ENCODE data around the gene DAND5. TPM values are rescaled to one million over a fixed set of nuclear protein-coding genes. Genes with fewer than 3 reads are reported as not detected.
A peak's percentile ranks its signal among the peaks of the same experiment; 100 is the strongest.
"Not testable (repeated sequence)": the region's sequence is repeated elsewhere in the genome, so short reads cannot be mapped to it uniquely, and the experiment has no call there.

Gene DAND5
- total RNA-seq, 2 experiments from 2014 or later: 0.15 to 0.20 TPM

DNA sequence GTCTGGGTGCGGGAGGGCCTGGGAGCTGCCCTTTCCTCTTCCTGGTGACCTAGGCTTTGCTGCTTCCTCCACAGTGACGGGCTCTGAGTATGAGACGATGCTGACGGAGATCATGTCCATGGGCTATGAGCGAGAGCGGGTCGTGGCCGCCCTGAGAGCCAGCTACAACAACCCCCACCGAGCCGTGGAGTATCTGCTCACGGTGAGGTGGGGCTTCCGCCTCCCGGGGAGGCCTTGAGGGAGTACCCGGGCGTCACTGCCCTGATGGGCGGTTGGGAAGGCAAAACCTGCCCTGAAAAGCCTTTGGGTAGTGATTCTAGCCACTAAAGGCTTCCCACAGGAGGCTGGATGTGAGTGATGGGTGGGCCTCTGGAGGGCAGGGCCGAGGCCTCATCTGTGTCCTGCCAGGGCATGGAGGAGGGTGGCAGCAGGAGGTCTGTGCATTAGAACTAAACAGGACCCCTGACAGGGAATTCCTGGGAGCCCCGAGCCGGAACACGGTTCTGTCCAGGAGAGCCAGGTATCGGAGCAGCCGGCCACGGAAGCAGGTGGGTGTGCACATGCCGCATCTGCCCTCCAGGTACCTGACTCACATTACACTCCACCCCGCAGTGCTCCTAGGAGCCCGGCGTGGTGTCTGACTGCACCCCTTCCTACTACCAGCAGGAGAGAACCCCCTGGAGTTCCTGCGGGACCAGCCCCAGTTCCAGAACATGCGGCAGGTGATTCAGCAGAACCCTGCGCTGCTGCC lies 20.6 kb upstream of the DAND5 start:
- H3K4me3 Mint-ChIP-seq: no peak overlapping the region
- H3K9me3 Mint-ChIP-seq: no peaks in the 10 kb centered on the region
- H3K27me3 Mint-ChIP-seq: no peaks in the 10 kb centered on the region
- ChIA-PET POLR2A (no interaction called here), CTCF (interaction anchor here (1.2 to 7.2 kb wide), 3 partner anchors 11 to 17 kb away, joined by 4 to 31 read pairs (median 5); no protein-coding TSS in a partner anchor)
- H3K36me3 Mint-ChIP-seq (ENCODE audit: low read depth): peaks cover 63% of the 10 kb centered on the region
- peaks cover 49% of the 10 kb centered on the region for H3K4me1 Mint-ChIP-seq
- DNase-seq: no peak
- no peak overlapping the region for H3K27ac Mint-ChIP-seq

DNA sequence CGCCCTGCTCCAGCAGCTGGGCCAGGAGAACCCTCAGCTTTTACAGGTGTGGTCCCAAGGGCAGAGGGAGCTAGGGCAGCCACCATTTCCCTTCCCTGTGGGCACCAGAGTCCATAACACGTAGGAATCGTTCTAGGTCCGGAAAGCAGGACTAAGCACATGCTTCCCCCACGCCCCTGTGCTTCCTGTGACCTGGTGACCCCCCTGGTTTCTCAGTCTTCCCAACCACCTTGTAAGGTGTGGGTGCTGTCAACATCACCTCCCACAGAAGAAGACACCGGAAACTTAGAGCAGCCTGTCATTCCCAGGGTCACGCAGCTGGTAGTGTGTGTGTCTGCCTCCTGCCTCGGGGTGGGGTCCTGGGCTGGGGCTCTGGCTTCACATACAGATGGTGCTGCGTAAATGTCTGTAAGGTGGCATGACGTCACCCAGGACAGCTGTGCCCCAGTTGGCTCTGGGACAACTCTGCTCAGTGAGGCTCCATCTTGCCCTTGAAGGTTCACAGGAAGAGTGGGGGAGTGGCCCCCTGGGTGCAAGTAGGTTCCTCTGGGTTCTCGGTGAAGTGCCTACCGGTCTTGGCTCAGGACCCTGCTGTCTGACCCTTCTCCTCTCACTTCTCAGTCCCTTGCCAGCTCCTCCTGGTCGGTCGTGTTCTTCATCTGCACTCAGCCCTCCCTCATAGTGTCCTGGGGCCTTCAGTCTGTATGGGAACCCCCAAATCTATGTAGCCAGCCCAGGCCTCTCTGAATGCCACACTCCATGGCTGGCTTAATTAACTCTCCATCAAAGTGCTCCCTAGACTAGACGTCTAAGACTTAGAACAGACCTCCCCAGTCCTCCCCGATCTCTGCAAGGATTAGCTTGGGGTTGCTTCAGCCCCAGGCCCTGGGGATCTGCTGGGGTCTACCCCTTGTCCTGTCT lies 19.8 kb upstream of the DAND5 start:
- Mint-ChIP-seq H3K27me3 (no peaks in the 10 kb centered on the region), H3K27ac (peak overlapping the region; percentile 51), H3K4me3 (no peak overlapping the region), H3K4me1 (peaks cover 48% of the 10 kb centered on the region), H3K9me3 (no peaks in the 10 kb centered on the region), H3K36me3 (ENCODE audit: low read depth) (peaks cover 61% of the 10 kb centered on the region)
- POLR2A ChIA-PET: no interaction called here
- DNase-seq: no peak
- CTCF ChIA-PET: interaction anchor here (1.2 to 7.2 kb wide), 2 partner anchors 11 to 16 kb away, joined by 5 to 31 read pairs; no protein-coding TSS in a partner anchor

DNA sequence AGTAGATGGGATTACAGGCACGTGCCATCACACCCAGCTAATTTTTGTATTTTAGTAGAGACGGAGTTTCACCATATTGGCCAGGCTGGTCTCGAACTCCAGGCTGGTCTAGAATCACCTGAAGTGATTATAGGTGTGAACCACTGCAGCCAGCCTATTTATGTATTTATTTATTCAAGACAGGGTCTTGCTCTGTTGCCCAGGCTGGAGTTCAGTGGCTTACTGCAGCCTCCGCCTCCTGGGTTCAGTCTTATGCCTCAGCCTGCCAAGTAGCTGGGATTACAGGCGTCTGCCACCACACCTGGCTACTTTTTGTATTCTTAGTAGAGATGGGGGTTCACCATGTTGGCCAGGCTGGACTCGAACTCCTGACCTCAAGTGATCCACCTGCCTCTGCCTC lies 17.3 kb upstream of the DAND5 start:
- POLR2A ChIA-PET, H3K27me3 Mint-ChIP-seq, H3K9me3 Mint-ChIP-seq, H3K4me3 Mint-ChIP-seq, H3K27ac Mint-ChIP-seq, DNase-seq: not testable (repeated sequence)
- Mint-ChIP-seq H3K36me3 (ENCODE audit: low read depth) (peaks cover 50% of the 10 kb centered on the region), H3K4me1 (peaks cover 47% of the 10 kb centered on the region)
- CTCF ChIA-PET: interaction anchor here (0.8 to 7.2 kb wide), 2 partner anchors 13 to 109 kb away, joined by 3 to 31 read pairs; no protein-coding TSS in a partner anchor

DNA sequence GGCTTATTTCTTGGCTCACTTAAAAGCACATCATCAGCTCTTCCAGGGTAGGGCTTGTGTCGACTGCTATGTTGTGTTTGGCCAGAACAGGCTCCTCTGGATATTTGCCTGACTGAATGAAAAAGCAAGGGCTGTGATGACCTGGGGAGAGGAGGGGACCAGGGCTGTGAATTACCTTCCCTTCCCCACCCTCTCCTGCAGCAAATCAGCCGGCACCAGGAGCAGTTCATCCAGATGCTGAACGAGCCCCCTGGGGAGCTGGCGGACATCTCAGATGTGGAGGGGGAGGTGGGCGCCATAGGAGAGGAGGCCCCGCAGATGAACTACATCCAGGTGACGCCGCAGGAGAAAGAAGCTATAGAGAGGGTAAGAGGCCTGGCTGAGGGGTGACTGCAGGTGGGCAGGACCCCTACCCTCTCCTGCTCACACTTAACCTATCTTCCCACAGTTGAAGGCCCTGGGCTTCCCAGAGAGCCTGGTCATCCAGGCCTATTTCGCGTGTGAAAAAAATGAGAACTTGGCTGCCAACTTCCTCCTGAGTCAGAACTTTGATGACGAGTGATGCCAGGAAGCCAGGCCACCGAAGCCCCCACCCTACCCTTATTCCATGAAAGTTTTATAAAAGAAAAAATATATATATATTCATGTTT lies 16.8 kb upstream of the DAND5 start:
- H3K36me3 Mint-ChIP-seq (ENCODE audit: low read depth): peaks cover 49% of the 10 kb centered on the region
- no peaks in the 10 kb centered on the region for H3K27me3 Mint-ChIP-seq
- ChIA-PET CTCF (interaction anchor here (0.8 to 7.2 kb wide), 4 partner anchors 13 to 109 kb away, joined by 3 to 32 read pairs (median 18); no protein-coding TSS in a partner anchor), POLR2A (no interaction called here)
- no peak overlapping the region for H3K4me3 Mint-ChIP-seq
- no peaks in the 10 kb centered on the region for H3K9me3 Mint-ChIP-seq
- peaks cover 44% of the 10 kb centered on the region for H3K4me1 Mint-ChIP-seq
- no peak overlapping the region for H3K27ac Mint-ChIP-seq
- no peak for DNase-seq

DNA sequence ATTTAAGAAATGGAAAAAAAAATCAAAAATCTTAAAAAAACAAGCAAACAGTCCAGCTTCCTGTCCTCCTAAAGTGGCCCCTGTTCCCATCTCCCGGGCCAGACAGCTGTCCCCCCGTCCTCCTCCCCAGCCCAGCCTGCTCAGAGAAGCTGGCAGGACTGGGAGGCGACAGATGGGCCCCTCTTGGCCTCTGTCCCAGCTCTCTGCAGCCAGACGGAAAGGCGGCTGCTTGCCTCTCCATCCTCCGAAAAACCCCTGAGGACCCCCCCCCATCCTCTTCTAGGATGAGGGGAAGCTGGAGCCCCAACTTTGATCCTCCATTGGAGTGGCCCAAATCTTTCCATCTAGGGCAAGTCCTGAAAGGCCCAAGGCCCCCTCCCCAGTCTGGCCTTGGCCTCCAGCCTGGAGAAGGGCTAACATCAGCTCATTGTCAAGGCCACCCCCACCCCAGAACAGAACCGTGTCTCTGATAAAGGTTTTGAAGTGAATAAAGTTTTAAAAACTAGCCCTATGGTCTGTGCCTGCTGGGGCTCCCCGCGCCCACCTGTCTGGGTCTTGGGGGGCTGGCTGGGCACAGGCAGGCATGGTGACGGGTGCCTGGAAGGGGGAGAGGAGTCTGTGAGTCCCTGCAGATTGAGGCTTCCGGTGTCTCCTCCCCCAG lies 16.1 kb upstream of the DAND5 start:
- H3K4me3 Mint-ChIP-seq: no peak overlapping the region
- H3K27ac Mint-ChIP-seq: no peak overlapping the region
- ChIA-PET POLR2A (no interaction called here), CTCF (interaction anchor here (0.5 to 4.4 kb wide), 3 partner anchors 12 to 68 kb away, joined by 4 to 32 read pairs (median 4); no protein-coding TSS in a partner anchor)
- H3K27me3 Mint-ChIP-seq: no peaks in the 10 kb centered on the region
- H3K36me3 Mint-ChIP-seq (ENCODE audit: low read depth): peaks cover 43% of the 10 kb centered on the region
- H3K9me3 Mint-ChIP-seq: no peaks in the 10 kb centered on the region
- DNase-seq: no peak
- peaks cover 43% of the 10 kb centered on the region for H3K4me1 Mint-ChIP-seq

DNA sequence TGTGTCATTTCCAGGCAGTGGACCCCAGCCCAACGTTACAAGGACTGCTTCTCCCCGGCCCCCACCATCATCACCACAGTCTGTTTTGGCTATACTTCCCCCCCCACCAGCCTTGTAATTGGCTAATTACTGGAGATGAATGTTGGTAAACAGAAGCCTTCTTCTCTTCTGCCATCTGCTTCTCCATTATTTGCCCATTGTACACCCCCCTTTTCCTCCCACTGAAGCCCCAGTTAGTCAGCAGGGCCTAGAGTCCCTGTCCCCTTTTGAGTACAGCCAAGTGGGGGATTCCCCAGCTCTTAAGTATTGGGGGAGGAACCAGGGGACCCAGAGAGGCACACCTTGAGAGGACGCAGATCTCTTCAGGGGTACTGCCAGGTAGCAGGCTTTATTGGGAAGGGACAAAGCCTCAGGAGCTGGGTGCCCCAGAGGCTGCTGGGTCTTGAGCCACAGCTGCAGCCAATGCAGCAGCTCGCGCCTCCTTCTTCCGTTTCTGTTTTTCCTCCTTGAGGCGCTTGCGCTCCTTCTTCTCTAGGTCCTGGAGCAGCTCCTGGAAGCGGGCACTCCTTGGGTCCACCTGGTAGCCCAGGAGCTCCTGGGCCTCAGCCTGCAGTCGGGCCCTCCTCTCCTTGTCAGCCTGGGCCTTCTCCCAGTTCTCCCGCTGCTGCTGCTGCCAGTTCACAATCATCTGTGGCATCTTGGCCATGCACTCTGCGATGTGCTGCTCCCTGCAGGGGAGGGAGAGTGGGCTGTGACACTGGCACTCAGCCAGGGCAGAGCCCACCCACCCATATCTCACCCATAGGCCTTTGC lies 15.4 kb upstream of the DAND5 start:
- ChIA-PET POLR2A (interaction anchor here (0.8 kb wide), 1 partner anchor 162 kb away, joined by 10 read pairs; no protein-coding TSS in a partner anchor), CTCF (interaction anchor here (1.0 to 4.4 kb wide), 2 partner anchors 11 to 69 kb away, joined by 4 to 32 read pairs; no protein-coding TSS in a partner anchor)
- no peak for DNase-seq
- Mint-ChIP-seq H3K4me3 (no peak overlapping the region), H3K9me3 (no peaks in the 10 kb centered on the region), H3K36me3 (ENCODE audit: low read depth) (peaks cover 37% of the 10 kb centered on the region), H3K4me1 (peaks cover 44% of the 10 kb centered on the region), H3K27me3 (no peaks in the 10 kb centered on the region), H3K27ac (peak overlapping the region; percentile 80)

DNA sequence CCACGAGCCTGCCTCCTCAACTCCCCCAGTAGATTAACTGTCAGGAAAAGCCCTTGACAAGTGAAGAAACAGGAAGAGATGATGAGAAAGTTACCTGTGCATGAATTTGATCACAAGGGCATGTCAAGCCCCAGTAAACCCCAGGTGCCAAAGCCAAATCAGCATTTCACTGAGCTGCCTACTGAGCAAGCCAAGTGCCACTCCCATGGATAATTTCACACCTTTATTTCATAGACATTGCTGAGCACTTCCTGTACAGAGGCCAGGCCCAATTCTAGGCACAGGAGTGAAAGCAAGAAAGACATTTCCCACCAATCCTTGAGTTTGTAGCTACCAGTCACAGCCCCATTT lies 14.8 kb upstream of the DAND5 start:
- Mint-ChIP-seq H3K27ac (peak overlapping the region; percentile 80), H3K36me3 (ENCODE audit: low read depth) (peaks cover 37% of the 10 kb centered on the region), H3K4me3 (no peak overlapping the region), H3K4me1 (peaks cover 44% of the 10 kb centered on the region), H3K27me3 (no peaks in the 10 kb centered on the region), H3K9me3 (no peaks in the 10 kb centered on the region)
- CTCF ChIA-PET: interaction anchor here (4.4 kb wide), 1 partner anchor 11 kb away, joined by 32 read pairs; no protein-coding TSS in a partner anchor
- POLR2A ChIA-PET: no interaction called here
- no peak for DNase-seq

DNA sequence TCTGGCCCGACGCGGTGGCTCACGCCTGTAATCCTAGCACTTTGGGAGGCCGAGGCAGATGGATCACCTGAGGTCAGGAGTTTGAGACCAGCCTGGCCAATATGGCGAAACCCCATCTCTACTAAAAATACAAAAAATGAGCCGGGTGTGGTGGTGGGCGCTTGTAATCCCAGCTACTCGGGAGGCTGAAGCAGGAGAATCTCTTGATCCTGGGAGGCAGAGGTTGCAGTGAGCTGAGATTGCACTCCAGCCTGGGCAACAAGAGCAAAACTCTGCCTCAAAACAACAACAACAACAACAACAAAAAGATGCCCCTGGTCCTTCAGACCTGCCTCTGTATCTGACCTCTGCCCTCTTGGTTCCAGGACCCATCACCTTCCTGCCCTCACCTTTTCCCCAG lies 13.8 kb upstream of the DAND5 start:
- ChIA-PET CTCF (interaction anchor here (4.4 kb wide), 1 partner anchor 10 kb away, joined by 32 read pairs; no protein-coding TSS in a partner anchor), POLR2A (interaction anchor here (0.6 kb wide), 1 partner anchor 122 kb away, joined by 3 read pairs; no protein-coding TSS in a partner anchor)
- Mint-ChIP-seq H3K4me1 (peaks cover 40% of the 10 kb centered on the region), H3K36me3 (ENCODE audit: low read depth) (peaks cover 30% of the 10 kb centered on the region), H3K4me3 (peak overlapping the region; percentile 84), H3K27ac (peak overlapping the region; percentile 90)
- not testable (repeated sequence) for H3K27me3 Mint-ChIP-seq, DNase-seq, H3K9me3 Mint-ChIP-seq

DNA sequence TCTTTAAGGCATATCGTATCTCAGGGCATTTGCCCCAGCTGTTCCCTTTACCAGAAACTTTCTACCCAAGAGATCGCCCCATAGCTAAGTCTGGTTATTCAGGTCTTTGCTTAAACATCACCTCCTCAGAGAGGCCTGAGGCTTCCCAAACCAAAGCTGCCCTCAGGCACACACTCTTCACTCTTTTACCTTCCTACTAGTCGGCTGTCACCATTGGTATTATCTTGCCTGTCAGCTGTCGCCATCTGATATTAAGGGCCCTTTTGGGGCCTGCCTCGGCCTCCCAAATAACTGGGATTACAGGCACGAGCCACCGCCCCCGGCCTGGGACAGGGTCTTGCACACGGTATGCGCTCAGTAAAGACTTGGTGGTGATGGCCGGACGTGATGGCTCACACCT lies 13.4 kb upstream of the DAND5 start:
- DNase-seq: no peak
- Mint-ChIP-seq H3K4me1 (peaks cover 37% of the 10 kb centered on the region), H3K27me3 (no peaks in the 10 kb centered on the region), H3K27ac (peak overlapping the region; percentile 90), H3K4me3 (peak overlapping the region; percentile 84), H3K36me3 (ENCODE audit: low read depth) (peaks cover 26% of the 10 kb centered on the region), H3K9me3 (no peaks in the 10 kb centered on the region)
- CTCF ChIA-PET: interaction anchor here (4.4 kb wide), 1 partner anchor 9 kb away, joined by 32 read pairs; no protein-coding TSS in a partner anchor
- POLR2A ChIA-PET: interaction anchor here (0.6 kb wide), 1 partner anchor 121 kb away, joined by 3 read pairs; no protein-coding TSS in a partner anchor

DNA sequence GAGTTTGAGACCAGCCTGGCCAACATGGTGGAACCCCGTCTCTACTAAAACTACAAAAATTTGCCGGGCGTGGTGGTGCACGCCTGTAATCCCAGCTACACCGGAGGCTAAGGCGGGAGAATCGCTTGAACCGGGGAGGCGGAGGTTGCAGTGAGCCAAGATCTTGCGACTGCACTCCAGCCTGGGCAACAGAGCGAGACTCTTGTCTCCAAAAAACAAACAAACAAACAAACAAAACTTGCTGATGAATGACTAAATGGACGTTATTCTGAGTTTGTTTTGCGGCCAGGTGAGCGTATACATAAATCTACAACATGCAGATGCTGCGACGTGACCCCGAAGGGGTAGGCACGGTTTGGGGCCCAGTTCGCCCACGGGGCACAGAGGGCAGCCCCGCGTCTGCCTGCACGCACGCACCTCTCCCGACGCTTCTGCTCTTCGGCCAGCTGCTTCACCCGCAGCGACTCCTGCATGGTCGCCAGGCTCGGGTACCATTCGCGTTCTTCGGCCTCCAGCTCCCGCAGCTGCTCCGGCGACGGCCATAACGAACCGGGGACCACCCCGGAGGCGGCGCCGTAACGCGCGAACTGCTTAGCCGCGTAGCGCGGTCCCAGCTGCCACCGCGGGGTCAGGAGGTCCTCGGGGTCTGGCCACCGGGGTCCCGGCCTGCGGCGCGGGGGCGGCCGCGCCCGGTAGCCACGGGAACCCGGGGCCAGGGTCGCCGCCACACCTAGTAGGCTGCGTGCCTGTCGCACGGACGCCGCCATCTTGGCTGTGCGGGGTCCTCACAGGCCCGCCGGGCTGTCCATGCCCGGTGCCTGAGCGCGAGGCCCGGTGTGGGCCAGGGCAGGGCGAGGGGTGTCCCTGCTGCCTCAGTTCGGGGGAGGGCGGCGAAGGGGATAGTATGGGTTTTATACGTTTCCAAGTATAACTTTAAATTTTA lies 12.7 kb upstream of the DAND5 start, which contains the start of gene GADD45GIP1:
GADD45GIP1 (minus strand) TSS at position 778 of the 943 bp plus-strand sequence; CDS start at position 767, 11 bp downstream.
- peaks cover 32% of the 10 kb centered on the region for H3K4me1 Mint-ChIP-seq
- CTCF ChIA-PET: interaction anchor here (0.6 to 4.4 kb wide), 2 partner anchors 9 to 149 kb away, joined by 3 to 32 read pairs; no protein-coding TSS in a partner anchor
- H3K9me3 Mint-ChIP-seq: no peaks in the 10 kb centered on the region
- peak; percentile 84 for DNase-seq
- peak within 1 kb of the TSS; percentile 87 for H3K4me3 Mint-ChIP-seq
- no peaks in the 10 kb centered on the region for H3K27me3 Mint-ChIP-seq
- peaks cover 20% of the 10 kb centered on the region for H3K36me3 Mint-ChIP-seq (ENCODE audit: low read depth)
- H3K27ac Mint-ChIP-seq: peak within 1 kb of the TSS; percentile 98
- POLR2A ChIA-PET: interaction anchor here (0.6 kb wide), 1 partner anchor 120 kb away, joined by 3 read pairs; no protein-coding TSS in a partner anchor

Data from activated CD4-positive, alpha-beta T cell treated with anti-CD3 and anti-CD28 coated beads, Interleukin-2, amount 10 ng/mL, durations not matched to agents 7 days and 5 days (primary cell).